Suppressor macrophage treated with lipopolysaccharide for 4 hours (primary cell): Measurements from ENCODE around the gene ETV2.
A peak's percentile ranks its signal among the peaks of the same experiment; 100 is the strongest.
"Not testable (repeated sequence)": the region's sequence is repeated elsewhere in the genome, so short reads cannot be mapped to it uniquely, and the experiment has no call there.

Source experiments
- DNase-seq: peaks from one replicate; pipeline ENCODE4 v3.0.0-alpha.2; 2020

ETV2 gene, protein sequence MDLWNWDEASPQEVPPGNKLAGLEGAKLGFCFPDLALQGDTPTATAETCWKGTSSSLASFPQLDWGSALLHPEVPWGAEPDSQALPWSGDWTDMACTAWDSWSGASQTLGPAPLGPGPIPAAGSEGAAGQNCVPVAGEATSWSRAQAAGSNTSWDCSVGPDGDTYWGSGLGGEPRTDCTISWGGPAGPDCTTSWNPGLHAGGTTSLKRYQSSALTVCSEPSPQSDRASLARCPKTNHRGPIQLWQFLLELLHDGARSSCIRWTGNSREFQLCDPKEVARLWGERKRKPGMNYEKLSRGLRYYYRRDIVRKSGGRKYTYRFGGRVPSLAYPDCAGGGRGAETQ

DNA sequence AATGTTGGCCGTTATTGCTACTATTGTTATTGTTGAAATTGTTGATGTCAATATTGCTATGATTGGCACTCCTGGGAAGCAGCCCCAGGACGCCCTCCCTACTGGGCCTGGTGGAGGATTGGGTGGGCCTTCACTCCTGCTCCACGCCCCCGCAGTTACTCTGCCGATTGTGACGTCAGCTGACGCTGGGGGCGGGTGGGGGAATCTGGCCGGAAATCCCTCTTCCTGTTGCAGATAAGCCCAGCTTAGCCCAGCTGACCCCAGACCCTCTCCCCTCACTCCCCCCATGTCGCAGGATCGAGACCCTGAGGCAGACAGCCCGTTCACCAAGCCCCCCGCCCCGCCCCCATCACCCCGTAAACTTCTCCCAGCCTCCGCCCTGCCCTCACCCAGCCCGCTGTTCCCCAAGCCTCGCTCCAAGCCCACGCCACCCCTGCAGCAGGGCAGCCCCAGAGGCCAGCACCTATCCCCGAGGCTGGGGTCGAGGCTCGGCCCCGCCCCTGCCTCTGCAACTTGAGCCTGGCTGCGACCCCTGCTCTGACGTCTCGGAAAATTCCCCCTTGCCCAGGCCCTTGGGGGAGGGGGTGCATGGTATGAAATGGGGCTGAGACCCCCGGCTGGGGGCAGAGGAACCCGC lies at the start of gene ETV2:
Gene ETV2 (plus strand): TSS at position 231 of the 637 bp plus-strand sequence. CDS start 716 bp downstream, outside the sequence.
- DNase-seq, result peak; percentile 26

GRCh38 chr19:35592226-35592625 lies 49.3 kb upstream of the ETV2 start:
- DNase-seq, result peak; percentile 47

- DNase-seq, result not testable (repeated sequence)
Observed at GRCh38 chr19:35595026-35595425, 46.5 kb upstream of the ETV2 start.

DNA sequence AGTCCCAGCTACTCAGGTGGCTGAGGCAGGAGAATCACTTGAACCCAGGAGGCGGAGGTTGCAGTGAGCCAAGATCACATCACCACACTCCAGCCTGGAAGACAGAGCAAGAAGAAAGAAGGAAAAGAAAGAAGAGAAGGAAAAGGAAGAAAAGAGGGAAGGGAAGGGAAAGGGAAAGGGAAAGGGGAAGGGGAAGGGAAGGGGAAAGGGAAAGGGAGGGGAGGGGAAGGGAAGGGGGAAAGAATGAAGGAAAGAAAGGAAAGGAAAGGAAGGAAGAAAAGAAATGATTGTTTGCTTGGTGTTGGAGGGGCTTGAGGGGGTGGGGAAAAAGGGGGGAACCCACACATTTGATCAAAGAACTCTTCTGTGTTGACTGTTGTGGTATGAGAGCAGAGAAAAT lies 45.6 kb upstream of the ETV2 start:
- DNase-seq, result no peak

GRCh38 chr19:35596366-35596999 lies 45.1 kb upstream of the ETV2 start:
- no peak for DNase-seq

DNA sequence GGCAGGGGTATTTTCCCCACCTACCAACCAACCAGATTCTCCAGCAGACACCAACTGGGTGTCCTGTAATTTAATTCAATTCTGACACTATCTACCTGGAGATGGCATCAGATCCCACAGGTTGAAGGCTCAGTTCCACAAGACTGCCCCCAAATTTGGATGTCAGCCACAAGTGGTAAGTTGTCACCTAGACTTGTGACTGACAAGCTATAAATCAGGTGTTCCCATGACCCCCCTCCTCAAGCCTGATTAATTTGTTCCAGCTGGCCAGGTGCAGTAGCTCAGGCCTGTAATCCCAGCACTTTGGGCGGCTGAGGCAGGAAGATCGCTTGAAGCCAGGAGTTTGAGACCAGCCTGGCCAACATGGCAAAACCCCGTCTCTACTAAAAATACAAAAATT lies 39.6 kb upstream of the ETV2 start:
- DNase-seq, result no peak

- not testable (repeated sequence) for DNase-seq
Observed at GRCh38 chr19:35604436-35604835, 37.1 kb upstream of the ETV2 start.

DNA sequence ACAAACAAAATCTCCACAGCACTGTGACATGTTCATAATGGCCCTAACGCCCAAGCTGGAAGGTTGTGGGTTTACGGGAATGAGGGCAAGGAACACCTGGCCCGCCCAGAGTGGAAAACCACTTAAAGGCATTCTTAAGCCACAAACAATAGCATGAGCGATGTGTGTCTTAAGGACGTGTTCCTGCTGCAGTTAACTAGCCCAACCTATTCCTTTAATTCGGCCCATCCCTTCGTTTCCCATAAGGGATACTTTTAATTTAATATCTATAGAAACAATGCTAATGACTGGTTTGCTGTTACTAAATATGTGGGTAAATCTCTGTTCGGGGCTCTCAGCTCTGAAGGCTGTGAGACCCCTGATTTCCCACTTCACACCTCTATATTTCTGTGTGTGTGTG lies 34.4 kb upstream of the ETV2 start:
- DNase-seq, result not testable (repeated sequence)

GRCh38 chr19:35607661-35608060 lies 33.9 kb upstream of the ETV2 start:
- no peak for DNase-seq

GRCh38 chr19:35608251-35608650 lies 33.3 kb upstream of the ETV2 start:
- DNase-seq, result no peak

DNA sequence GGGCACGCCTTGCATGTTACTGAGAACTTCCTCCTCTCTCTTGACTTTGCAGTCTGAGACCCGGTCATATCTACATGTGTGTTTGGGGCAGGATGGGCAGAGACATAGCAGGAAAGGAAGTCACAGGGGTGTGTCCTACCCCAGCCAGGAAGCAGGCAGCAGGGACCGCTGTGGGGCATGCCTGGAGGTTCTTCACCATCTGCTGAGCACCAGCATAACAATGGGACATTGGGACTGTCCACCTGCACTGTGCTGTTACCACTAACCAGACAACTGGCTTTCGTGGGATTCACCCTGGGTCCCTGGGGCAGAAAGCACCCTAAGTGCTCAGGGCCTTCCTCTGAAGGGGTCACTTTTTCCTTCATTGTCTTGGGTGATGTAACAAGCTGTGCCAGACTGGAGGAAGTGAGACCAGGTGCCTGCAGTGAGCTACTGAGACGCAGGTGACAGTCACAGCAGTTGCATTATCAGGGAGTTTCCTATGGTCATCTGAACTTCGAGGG lies 31.6 kb upstream of the ETV2 start:
- DNase-seq, result no peak

DNA sequence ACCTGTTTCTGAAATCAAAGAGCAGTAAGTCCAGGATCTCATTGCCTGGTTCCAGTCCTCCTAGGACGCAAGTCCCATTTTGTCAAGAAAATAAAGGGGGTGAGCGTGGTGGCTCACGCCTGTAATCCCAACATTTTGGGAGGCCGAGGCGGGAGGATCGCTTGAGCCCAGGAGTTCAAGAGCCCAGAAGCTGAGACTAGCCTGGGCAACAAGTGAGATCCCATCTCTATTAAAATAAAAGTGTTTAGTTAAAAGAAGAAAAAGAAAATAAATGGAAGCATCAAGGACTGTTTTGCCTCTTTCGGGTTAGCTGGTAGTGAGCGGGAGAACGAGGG lies 29.4 kb upstream of the ETV2 start:
- no peak for DNase-seq

DNA sequence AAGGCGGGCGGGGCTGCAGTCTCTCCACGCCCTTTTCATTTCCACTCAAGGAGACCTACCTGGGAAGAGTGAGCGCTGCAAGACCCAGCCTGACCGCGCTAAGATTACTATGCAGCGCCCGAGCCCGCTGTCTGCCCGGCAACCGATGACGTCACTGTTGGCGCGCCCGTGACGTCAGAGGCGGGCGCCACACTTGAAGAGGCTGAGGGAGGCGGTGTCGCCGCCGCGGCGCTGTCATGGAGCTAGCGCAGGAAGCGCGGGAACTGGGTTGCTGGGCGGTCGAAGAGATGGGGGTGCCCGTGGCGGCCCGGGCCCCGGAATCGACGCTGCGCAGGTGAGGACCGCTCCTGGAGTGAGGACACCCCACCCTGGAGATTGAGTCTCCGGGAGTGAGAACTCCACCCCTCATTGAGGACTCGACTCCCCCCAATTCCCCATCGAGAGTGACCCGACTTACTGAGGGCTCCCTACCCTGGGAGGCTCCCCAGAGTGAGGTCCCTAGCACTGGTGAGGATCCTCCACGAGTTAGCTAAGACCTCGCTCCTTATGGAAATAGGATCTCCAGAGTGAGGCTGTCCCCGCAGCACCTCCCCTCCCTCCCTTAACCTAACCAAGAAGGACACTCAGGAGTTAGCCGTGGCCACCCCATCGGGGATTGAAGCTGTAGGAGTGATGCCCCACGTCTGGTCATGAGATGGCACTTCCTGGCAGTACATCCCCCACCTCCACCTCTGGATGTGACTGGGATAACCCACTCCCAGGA lies 28.8 kb upstream of the ETV2 start, which contains the start of gene HAUS5:
Gene HAUS5 (plus strand): TSS at position 177 of the 763 bp plus-strand sequence. CDS start 60 bp downstream, at position 237.
- DNase-seq, result peak; percentile 95

GRCh38 chr19:35613574-35613973 lies 28.0 kb upstream of the ETV2 start:
- no peak for DNase-seq

GRCh38 chr19:35615036-35615435 lies 26.5 kb upstream of the ETV2 start:
- no peak for DNase-seq

DNA sequence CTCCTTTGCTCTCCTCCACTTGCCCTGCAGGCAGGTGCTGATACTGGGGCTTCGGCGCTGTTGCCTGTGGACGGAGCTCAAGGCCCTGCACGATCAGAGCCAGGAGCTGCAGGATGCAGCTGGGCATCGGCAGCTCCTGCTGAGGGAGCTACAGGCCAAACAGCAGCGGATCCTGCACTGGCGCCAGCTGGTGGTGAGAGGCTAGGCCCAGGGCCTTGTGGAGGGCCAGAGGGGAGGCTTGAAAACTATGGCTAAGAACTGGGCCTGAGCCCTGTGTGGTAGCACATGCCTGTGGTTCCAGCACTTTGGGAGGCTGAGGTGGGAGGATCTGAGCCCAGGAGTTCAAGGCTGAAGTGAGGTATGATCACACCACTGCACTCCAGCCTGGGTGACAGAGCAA lies 22.7 kb upstream of the ETV2 start:
- no peak for DNase-seq

GRCh38 chr19:35619290-35619923 lies 22.1 kb upstream of the ETV2 start:
- DNase-seq, result no peak

GRCh38 chr19:35620001-35620400 lies 21.5 kb upstream of the ETV2 start:
- DNase-seq, result no peak

DNA sequence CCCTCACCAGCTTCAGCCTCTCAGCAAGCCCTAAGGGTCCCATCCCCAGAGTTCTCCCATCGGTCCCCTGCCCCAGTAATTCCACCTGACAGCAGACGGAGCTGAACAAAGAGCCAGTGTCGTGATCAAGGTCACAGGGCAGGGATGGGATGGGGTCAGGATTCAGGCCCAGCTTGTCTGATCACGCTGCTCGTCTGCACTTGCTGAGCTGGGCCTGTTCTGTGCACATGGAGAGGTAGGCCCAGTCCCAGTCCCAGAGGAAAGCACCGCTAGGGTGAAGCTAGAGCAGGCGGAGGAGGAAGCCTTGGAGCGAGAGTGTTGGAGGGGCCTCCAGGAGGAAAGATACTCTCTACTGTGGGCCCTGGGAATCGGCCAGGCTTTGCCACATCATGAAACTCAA lies 19.8 kb upstream of the ETV2 start:
- DNase-seq, result no peak

DNA sequence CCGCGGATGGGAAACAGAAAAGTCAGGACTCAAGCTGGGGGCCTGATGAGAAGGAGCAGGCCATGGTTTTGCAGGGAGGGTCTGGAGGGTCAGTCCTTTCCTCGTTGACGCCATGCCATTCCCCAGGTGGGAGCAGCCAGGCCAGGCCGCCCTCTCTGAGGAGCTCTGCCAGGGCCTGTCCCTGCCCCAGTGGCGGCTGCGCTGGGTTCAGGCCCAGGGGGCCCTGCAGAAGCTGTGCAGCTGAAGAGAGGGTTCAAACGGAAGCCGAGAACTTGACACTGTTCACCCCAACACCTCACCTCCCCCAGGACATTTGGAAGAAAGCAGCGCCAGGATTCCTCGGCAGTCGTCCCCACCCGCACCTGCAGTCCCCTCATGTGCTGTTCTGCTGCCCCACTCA lies 18.8 kb upstream of the ETV2 start:
- DNase-seq, result no peak

DNA sequence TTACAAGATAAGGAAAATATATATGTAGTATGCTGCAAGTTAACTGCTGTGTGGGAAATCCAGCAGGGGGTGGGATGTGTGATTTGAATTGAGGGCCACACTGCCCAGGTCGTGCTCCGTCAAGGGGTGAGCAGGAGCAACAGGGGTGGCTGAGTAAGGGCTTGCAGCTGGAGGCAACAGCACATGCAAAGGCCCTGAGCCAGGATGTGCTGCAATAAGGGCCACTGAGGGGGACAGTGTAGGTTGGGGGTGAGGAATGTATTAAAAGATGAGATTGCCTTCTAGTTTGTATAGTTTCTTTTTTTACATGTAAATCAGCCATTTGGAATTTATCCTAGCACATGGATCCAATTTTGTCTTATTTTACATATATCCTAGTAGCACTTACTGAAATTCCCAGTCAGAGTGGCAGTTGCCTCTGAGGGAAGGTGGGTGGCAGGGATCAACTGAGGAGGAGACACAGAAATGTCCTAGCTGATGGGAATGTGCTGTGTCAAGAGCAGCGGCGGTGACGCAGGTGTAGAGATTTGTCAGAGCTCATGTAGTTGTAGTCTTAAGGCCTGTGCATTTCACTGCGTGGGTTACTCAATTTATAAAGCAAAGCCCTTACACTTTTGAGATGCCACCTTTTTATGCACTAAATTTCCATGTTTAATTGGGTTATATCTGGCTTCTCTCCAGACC lies 18.1 kb upstream of the ETV2 start:
- DNase-seq, result no peak

DNA sequence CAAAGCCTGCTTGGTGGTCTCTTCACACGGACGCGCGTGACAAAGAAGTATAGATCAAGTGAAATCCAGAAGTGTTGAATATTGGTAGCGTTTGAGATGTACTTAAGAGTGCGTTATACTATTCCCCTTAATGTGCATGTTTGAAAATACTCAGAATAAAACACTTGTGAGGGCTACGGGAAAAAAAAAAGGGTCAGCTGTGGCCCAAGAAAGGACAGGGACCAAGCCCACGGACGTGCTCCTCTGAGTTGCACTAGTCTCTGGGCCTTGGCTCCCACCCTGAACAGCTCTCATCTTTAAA lies 13.3 kb upstream of the ETV2 start:
- no peak for DNase-seq
